Neuronal stem cell (in vitro differentiated cells): ENCODE results near the gene SLC37A1.

Source experiments
- DNase-seq: peaks from one replicate; pipeline ENCODE4 v3.0.0-alpha.2; 2013; ENCODE audit warnings: low spot score
- H2AFZ ChIP-seq: one replicate; pipeline ENCODE4 v1.6.1; 2013; ENCODE audit warnings: mild to moderate bottlenecking, low read length, inconsistent platforms
- H2AK5ac ChIP-seq: 2 replicates; pipeline ENCODE4 v1.6.1; 2013; ENCODE audit warnings: low read depth, mild to moderate bottlenecking, inconsistent platforms, low read length, moderate library complexity, mixed read lengths
- H2BK120ac ChIP-seq: 2 replicates; pipeline ENCODE4 v1.6.1; 2013; ENCODE audit warnings: low read depth, mild to moderate bottlenecking, inconsistent platforms, low read length, moderate library complexity, mixed read lengths
- H2BK12ac ChIP-seq: one replicate; pipeline ENCODE4 v1.6.1; 2013; ENCODE audit warnings: low read length, inconsistent platforms
- H2BK15ac ChIP-seq: 2 replicates; pipeline ENCODE4 v1.6.1; 2013; ENCODE audit warnings: mild to moderate bottlenecking, low read length, inconsistent platforms, mixed read lengths
- H2BK5ac ChIP-seq: one replicate; pipeline ENCODE4 v1.6.1; 2013; ENCODE audit warnings: inconsistent platforms, mild to moderate bottlenecking, low read length, moderate library complexity
- H3K14ac ChIP-seq: one replicate; pipeline ENCODE4 v1.6.1; 2013; ENCODE audit warnings: low read length, inconsistent platforms
- H3K18ac ChIP-seq: 2 replicates; pipeline ENCODE4 v1.6.1; 2013; ENCODE audit warnings: low read length, inconsistent platforms
- H3K23ac ChIP-seq: 2 replicates; pipeline ENCODE4 v1.6.1; 2013; ENCODE audit warnings: low read depth, mild to moderate bottlenecking, mixed read lengths, low read length, inconsistent platforms; ENCODE audit not compliant: poor library complexity
- H3K27ac ChIP-seq: replicated peaks from 3 replicates; pipeline ENCODE4 v1.5.1; 2013; ENCODE audit warnings: low read length, inconsistent platforms
- H3K27me3 ChIP-seq, 3 experiments: 2 replicates each; pipeline ENCODE4 v1.6.1; 2013; ENCODE audit warnings: low read length in 3 of 3, mild to moderate bottlenecking in 2 of 3, inconsistent platforms in 1 of 3, low read depth in 1 of 3, mixed read lengths in 1 of 3, moderate library complexity in 1 of 3; ENCODE audit not compliant: control insufficient read depth in 3 of 3, insufficient read depth in 3 of 3
- H3K36me3 ChIP-seq, 2 donors: replicated peaks in 1 of 2; 2 replicates each; pipeline ENCODE4 v1.6.1; 2013; ENCODE audit warnings: low read length in 2 of 2; ENCODE audit not compliant: control insufficient read depth in 2 of 2, insufficient read depth in 2 of 2
- H3K4ac ChIP-seq: 2 replicates; pipeline ENCODE4 v1.6.1; 2013; ENCODE audit warnings: inconsistent platforms, mild to moderate bottlenecking, low read length, moderate library complexity
- H3K4me1 ChIP-seq, 2 donors: 1 replicate in 1 of 2; 2 replicates in 1 of 2; pipeline ENCODE4 v1.6.1; 2013; ENCODE audit warnings: low read length in 2 of 2, low read depth in 1 of 2; ENCODE audit not compliant: control insufficient read depth in 2 of 2, insufficient read depth in 1 of 2
- H3K4me2 ChIP-seq: one replicate; pipeline ENCODE4 v1.6.1; 2013; ENCODE audit warnings: mild to moderate bottlenecking, low read length, inconsistent platforms; ENCODE audit not compliant: insufficient read depth, poor library complexity, severe bottlenecking
- H3K4me3 ChIP-seq, 2 donors: 2 replicates each; pipeline ENCODE4 v1.5.1; 2013; ENCODE audit warnings: low read length in 2 of 2, mild to moderate bottlenecking in 2 of 2, inconsistent platforms in 1 of 2, moderate library complexity in 1 of 2
- H3K79me1 ChIP-seq: one replicate; pipeline ENCODE4 v1.6.1; 2013; ENCODE audit warnings: low read depth, mild to moderate bottlenecking, inconsistent platforms, low read length, moderate library complexity
- H3K9ac ChIP-seq: one replicate; pipeline ENCODE4 v1.6.1; 2013; ENCODE audit warnings: mild to moderate bottlenecking, low read depth, low read length, inconsistent platforms; ENCODE audit not compliant: poor library complexity
- H3K9me3 ChIP-seq, 2 donors: replicated peaks in 1 of 2; 2 replicates each; pipeline versions ENCODE3 to v1.6.1; 2013; ENCODE audit warnings: low read length in 2 of 2, mild to moderate bottlenecking in 2 of 2, inconsistent platforms in 1 of 2, low read depth in 1 of 2, mixed read lengths in 1 of 2, moderate library complexity in 1 of 2; ENCODE audit not compliant: control insufficient read depth in 2 of 2, insufficient read depth in 1 of 2
- H4K8ac ChIP-seq: one replicate; pipeline ENCODE4 v1.6.1; 2013; ENCODE audit warnings: low read depth, mild to moderate bottlenecking, inconsistent platforms, low read length, moderate library complexity
- H4K91ac ChIP-seq: one replicate; pipeline ENCODE4 v1.6.1; 2013; ENCODE audit warnings: low read length, low read depth, mild to moderate bottlenecking, inconsistent platforms; ENCODE audit not compliant: poor library complexity
- WGBS, 2 donors: extraction: QIAGEN DNeasy Blood & Tissue Kit; methylation state at CpG; one replicate each; pipeline ENCODE4 v1.1.7; 2013; ENCODE audit warnings: missing lambda C conversion rate in 2 of 2, mixed read lengths in 1 of 2; ENCODE audit not compliant: insufficient read length in 2 of 2, insufficient replicate concordance in 1 of 2; ENCODE audit errors: extremely low coverage in 2 of 2; 5-methylcytosine and 5-hydroxymethylcytosine counted together

The SLC37A1 gene

GRCh38 chr21:42615924-42616323, 102.3 kb downstream of the SLC37A1 start:
- Histone ChIP-seq H2BK120ac (no peak overlapping the region), H2BK15ac (no peak overlapping the region), H3K27ac (no peak overlapping the region), H2BK12ac (peak overlapping the region; percentile 99), H4K8ac (peak overlapping the region; percentile 97), H3K4ac (peak overlapping the region; percentile 20), H3K14ac (peak overlapping the region; percentile 1), H3K9me3 (peaks cover 0 to 7% of the 10 kb centered on the region in 2 donors), H3K79me1 (peaks cover 2% of the 10 kb centered on the region), H3K18ac (peak overlapping the region; percentile 41), H3K23ac (peak overlapping the region; percentile 21), H3K4me3 (peak overlapping the region in 1 of 2 donors; percentile 72), H4K91ac (peak overlapping the region; percentile 39), H3K36me3 (no peaks in the 10 kb centered on the region), H2AK5ac (no peak overlapping the region), H3K9ac (peak overlapping the region; percentile 72), H2BK5ac (no peak overlapping the region), H3K4me2 (no peak overlapping the region), H2AFZ (no peak overlapping the region), H3K27me3 (peaks cover 2 to 14% (median 3%) of the 10 kb centered on the region in 3 experiments), H3K4me1 (peaks cover 0 to 4% of the 10 kb centered on the region in 2 donors)
- no CpG with 5 or more reads among the region's 3 CpGs for WGBS, 2 donors
- no peak for DNase-seq

DNA sequence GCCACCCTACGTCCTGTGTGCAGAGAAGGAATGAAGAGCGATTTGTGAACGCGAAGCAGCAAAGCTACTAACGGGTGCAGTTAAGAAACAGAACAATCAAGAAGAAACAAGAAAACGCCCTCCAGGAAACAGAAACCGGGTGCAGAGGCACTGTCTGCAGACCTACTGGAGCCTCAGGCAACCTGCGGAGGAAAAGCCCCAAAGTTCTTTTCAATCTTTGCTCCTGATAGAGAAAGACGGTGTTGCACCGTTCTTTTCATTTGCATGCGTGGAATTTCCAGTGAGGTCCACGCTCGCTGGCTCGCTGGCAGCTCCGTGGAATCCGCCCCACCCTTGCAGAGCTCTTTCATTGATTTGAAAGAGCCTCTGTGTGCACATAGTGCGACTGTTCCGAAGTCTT, 102.8 kb downstream of the SLC37A1 start:
- peaks cover 2% of the 10 kb centered on the region for H3K79me1 ChIP-seq
- no peak overlapping the region for H4K8ac ChIP-seq
- H2BK15ac ChIP-seq, result no peak overlapping the region
- no peaks in the 10 kb centered on the region for H3K36me3 ChIP-seq
- H3K23ac ChIP-seq, result no peak overlapping the region
- H3K4me2 ChIP-seq, result no peak overlapping the region
- no peak overlapping the region for H3K4ac ChIP-seq
- H3K9me3 ChIP-seq, result peaks cover 0 to 7% of the 10 kb centered on the region in 2 donors
- no peak for DNase-seq
- WGBS, 2 donors, result no CpG with 5 or more reads among the region's 18 CpGs
- H3K9ac ChIP-seq, result no peak overlapping the region
- peak overlapping the region; percentile 3 for H2AFZ ChIP-seq
- no peak overlapping the region for H3K18ac ChIP-seq
- H3K27ac ChIP-seq, result no peak overlapping the region
- peaks cover under 1 to 8% of the 10 kb centered on the region in 2 donors for H3K4me1 ChIP-seq
- no peak overlapping the region for H2BK5ac ChIP-seq
- H2BK12ac ChIP-seq, result no peak overlapping the region
- H2BK120ac ChIP-seq, result no peak overlapping the region
- H2AK5ac ChIP-seq, result no peak overlapping the region
- no peak overlapping the region for H3K14ac ChIP-seq
- H3K4me3 ChIP-seq, result no peak overlapping the region
- no peak overlapping the region for H4K91ac ChIP-seq
- H3K27me3 ChIP-seq, result peaks cover 2 to 19% (median 3%) of the 10 kb centered on the region in 3 experiments

DNA sequence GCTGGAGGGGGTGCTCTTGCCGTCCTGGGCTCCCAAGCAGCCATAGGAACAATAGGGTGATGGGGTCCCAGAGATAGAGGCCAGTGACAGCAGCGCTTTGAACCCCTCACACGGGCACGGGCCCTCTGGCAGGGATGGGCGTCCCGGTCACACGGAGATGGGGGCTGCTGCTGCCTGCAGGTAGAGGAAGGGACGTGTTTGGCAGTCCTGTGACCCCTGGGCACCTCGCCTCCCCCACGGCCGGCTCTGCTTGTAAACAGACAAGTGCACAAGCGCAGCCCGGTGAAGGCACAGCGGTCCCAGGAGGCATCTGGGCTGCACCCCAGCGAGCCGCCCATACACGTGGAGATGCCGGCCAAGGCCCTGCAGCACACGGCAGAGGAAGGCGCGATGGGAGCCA, 103.3 kb downstream of the SLC37A1 start:
- H3K14ac ChIP-seq, result no peak overlapping the region
- no peak overlapping the region for H3K27ac ChIP-seq
- no peak overlapping the region for H4K8ac ChIP-seq
- H4K91ac ChIP-seq, result no peak overlapping the region
- H3K9me3 ChIP-seq, result peaks cover 0 to 7% of the 10 kb centered on the region in 2 donors
- H3K79me1 ChIP-seq, result peaks cover 2% of the 10 kb centered on the region
- H2AK5ac ChIP-seq, result no peak overlapping the region
- no peak overlapping the region for H2BK12ac ChIP-seq
- H3K23ac ChIP-seq, result no peak overlapping the region
- no peak overlapping the region for H2BK15ac ChIP-seq
- no peak overlapping the region for H3K9ac ChIP-seq
- no CpG with 5 or more reads among the region's 21 CpGs for WGBS, 2 donors
- peak overlapping the region; percentile 11 for H3K18ac ChIP-seq
- no peak overlapping the region for H2BK5ac ChIP-seq
- no peak for DNase-seq
- peaks cover 5 to 13% of the 10 kb centered on the region in 2 donors for H3K4me1 ChIP-seq
- no peaks in the 10 kb centered on the region for H3K36me3 ChIP-seq
- no peak overlapping the region for H2AFZ ChIP-seq
- no peak overlapping the region for H2BK120ac ChIP-seq
- H3K27me3 ChIP-seq, result peaks cover 2 to 24% (median 3%) of the 10 kb centered on the region in 3 experiments
- no peak overlapping the region for H3K4me2 ChIP-seq
- no peak overlapping the region for H3K4me3 ChIP-seq
- no peak overlapping the region for H3K4ac ChIP-seq

DNA sequence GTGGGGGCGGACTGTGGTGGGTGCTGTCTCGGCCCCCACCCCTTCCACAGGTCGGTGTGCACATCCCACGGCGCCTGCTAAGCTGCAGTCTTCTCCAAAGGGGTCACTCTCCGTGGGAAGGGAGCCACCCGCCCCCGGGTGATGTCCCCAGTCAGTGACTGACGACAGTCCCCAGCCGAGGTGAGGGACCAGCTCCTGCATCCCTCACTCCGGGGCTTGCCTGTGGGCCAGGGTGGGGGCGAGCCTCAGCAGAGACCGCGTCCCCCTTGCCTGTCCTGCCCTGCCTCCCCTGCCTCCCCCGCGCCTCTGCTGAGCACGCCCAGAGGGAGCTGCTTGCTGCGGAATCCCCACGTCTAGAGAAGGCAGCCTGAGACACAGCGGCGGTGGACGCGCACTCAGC, 103.8 kb downstream of the SLC37A1 start:
- no peak overlapping the region for H2AFZ ChIP-seq
- peak overlapping the region; percentile 31 for H2AK5ac ChIP-seq
- H3K4ac ChIP-seq, result no peak overlapping the region
- H3K27ac ChIP-seq, result no peak overlapping the region
- peak overlapping the region; percentile 6 for H3K9ac ChIP-seq
- peak overlapping the region; percentile 16 for H2BK15ac ChIP-seq
- H3K4me2 ChIP-seq, result no peak overlapping the region
- peaks cover 2 to 29% (median 3%) of the 10 kb centered on the region in 3 experiments for H3K27me3 ChIP-seq
- H3K79me1 ChIP-seq, result peaks cover 2% of the 10 kb centered on the region
- no peak overlapping the region for H3K4me3 ChIP-seq
- no peak overlapping the region for H2BK120ac ChIP-seq
- H3K4me1 ChIP-seq, result peaks cover 7 to 16% of the 10 kb centered on the region in 2 donors
- peak overlapping the region; percentile 57 for H3K18ac ChIP-seq
- no peak for DNase-seq
- no CpG with 5 or more reads among the region's 23 CpGs for WGBS, 2 donors
- H2BK5ac ChIP-seq, result no peak overlapping the region
- H3K36me3 ChIP-seq, result no peaks in the 10 kb centered on the region
- no peak overlapping the region for H2BK12ac ChIP-seq
- H4K91ac ChIP-seq, result peak overlapping the region; percentile 7
- peak overlapping the region; percentile 56 for H3K23ac ChIP-seq
- H3K14ac ChIP-seq, result no peak overlapping the region
- H4K8ac ChIP-seq, result no peak overlapping the region
- peaks cover 0 to 7% of the 10 kb centered on the region in 2 donors for H3K9me3 ChIP-seq
